ENCODE results near the gene SEC14L1.

Gene SEC14L1

DNA sequence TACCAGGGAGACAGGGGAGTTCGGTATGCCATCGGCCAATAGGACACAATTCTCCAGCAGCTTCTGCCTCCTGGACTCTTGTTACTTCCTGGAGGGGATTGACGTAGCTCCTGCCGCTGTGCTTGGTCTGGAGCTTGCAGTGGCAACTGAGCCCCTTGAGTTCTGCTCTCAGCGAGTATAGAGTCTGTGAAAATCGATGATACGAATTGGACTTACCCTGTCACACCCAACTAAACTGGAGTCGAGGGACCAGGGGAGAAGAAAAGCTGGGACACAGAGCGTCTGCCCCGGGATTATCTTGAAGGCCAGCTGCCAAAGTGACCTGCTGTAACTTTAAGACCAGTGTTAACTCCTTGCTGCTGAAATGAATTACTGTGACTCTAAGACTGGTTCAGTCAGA is 22.2 kb downstream of the SEC14L1 start:
- DNase-seq (ENCODE audit: low read depth) = no peak

DNA sequence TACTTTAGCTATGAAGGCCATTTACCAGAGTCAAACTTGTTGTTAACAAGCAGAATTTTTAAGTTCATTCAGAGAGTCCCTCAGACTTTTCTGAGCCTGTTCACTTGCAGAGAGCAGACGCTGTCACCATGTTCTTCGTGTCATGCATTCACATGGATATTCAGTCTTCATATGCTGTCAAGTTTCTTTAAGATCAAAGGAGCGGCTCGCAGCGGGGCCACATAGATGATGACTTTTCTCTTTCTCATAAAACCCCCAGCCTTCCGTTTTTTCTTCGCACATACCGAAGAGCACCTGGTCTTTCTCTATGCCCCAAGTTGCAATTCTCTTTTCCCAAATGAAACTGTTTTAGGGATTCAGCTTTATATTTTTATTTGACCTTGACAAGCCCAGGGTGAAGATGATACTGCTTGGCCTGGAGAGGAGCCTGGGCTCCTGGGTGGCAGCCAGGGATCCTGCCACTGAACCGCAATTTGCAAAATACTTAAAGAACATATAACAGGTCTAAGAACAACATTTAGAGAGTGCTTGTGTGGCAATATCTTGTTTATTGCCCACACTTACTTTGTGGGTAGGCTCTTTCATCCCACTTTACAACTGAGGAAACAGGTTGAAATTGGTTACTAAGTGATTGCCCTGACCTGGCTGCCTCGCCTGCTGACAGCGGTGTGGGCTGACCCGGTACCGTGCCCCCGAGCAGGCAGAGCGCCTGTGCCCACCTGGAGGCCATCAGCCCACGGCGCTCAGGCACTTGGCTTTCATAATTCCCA is 22.9 kb downstream of the SEC14L1 start:
- DNase-seq (ENCODE audit: low read depth) = no peak

DNA sequence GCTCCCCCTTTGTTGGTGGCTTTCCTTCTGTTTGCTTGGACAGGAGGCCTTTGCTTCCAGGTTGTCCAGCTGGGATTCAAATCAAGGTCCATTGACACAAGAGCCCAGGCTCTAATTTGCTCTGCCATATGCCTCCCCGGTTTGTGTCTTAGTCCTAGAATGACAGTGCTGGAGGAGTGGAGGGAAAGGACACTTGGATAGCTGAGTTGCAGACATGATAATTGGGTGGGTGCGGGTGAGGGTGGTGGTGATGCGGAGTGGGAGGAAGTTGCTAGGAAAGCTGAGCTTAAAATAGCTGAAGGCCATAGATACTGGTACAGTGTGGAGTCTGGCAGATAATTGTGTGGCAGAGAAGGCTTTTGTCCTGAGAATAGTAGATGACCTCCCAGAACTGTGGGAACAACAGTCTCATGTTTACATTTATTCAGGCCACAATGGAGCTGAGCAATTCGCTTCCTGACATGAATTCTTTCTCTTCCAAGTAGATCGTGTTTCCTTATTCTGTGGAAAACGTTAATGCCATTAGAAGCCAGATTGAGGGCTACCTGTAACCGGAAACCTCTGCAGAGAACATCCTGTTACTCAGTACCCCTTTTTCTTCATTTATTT is 23.8 kb downstream of the SEC14L1 start:
- no peak for DNase-seq (ENCODE audit: low read depth)

DNA sequence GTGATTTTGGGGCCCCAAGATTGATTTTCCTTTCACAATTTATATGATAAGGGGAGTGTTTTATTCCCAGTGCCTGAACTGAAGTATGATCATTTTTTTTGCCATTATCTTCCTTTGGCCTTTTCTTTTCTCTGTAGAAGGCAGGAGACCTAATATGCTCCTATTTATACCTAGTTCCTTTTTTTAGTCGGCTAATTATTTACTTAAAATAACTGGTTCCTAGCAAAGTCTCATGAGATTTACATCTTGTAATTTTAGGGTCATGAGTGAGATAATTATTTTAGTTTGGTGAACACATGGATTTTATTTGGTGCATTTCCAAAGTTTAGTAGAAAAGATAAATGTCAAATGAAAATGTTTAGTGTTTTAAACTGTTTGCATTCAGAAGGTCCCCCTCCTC is 24.8 kb downstream of the SEC14L1 start:
- DNase-seq (ENCODE audit: low read depth) = no peak

DNA sequence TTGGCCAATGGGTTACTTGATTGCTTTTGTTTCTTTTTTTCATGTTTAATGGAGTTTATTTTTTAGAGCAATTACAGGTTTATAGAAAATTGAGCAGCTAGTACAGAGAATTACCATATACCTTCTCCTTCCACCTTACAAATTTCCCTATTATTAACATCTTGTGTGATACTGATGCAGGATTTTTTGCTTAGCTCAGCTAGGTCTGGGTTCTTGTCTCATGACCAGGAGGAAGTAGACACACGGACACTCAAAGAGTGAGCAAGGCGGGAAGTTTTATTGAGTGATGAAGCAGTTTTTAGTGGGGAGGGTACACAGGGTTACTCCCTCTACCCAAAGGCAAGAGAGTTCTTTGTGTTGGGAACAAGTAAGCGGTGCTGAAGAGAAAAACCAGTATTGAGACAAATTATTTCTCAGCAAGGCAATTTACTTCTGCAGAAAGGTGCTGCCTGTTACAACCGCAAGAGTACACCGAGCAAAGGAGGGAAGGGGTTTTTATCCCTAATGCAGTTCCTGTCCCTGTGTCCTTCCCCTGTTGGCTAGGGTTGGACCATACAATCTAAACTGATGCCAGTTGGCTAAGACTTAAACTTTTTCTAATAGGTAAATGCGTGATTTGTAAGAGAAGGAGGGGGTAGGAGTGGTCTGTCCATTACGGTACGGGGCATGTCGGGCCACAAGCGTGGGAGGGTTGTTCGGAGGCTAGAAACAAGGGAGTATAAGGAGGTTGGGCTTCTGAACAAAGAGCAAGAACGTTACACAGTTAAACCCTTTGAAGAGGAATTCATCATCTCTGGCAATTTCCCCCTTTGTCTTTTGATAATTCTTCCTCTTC is 26.9 kb downstream of the SEC14L1 start:
- DNase-seq (ENCODE audit: low read depth) = no peak

DNA sequence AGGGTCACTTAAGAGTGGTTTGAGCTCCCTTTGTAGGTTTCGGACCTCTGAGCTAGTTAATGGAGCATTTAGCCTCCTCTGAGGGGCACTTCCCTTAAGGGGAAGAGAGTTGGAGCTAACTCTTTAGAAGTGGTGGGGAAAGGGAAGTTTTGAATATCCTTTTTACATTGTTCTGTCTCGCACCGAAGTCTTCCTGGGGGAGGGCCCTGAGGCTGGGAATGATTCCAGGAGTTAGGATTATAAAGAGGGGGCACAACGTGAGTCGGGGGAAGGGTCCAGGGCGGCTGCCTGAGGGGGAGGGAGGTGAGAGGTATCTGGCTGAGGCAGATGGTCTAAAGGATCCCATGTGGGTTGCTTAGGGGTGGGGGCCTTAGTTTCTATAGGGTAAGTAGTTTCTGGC is 32.3 kb downstream of the SEC14L1 start:
- DNase-seq (ENCODE audit: low read depth) = no peak

DNA sequence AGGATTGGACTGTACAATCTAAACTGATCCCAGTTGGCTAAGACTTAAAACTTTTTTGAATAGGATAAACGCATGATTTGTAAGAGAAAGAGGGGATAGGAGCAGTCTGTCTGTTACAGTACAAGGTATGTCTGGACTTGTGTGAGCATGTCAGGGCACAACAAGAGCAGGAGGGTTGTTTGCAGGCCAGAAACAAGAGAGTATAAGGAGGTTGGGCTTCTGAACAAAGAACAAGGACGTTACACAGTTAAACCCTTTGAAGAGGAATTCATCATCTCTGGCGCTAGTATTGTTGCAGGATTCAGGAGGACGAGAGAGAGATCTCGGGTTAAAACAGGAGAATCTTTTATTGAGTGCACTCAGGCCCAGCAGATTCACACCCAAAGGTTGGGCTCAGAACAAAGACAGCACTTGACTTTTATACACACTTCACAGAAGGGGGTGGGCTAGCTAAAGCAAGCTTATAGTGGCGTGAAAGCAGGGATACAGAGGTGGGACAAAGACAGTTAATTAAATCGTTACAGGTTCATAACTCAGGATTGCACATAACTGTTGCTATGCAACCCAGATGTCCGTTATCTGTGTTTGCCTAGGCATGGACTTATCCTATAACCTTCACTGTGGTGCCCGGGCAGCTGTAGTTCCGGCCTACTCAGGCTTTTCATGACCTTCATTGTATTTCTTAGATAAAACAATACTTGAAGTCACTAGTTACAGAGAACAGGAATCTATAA is 34.3 kb downstream of the SEC14L1 start:
- no peak for DNase-seq (ENCODE audit: low read depth)

DNA sequence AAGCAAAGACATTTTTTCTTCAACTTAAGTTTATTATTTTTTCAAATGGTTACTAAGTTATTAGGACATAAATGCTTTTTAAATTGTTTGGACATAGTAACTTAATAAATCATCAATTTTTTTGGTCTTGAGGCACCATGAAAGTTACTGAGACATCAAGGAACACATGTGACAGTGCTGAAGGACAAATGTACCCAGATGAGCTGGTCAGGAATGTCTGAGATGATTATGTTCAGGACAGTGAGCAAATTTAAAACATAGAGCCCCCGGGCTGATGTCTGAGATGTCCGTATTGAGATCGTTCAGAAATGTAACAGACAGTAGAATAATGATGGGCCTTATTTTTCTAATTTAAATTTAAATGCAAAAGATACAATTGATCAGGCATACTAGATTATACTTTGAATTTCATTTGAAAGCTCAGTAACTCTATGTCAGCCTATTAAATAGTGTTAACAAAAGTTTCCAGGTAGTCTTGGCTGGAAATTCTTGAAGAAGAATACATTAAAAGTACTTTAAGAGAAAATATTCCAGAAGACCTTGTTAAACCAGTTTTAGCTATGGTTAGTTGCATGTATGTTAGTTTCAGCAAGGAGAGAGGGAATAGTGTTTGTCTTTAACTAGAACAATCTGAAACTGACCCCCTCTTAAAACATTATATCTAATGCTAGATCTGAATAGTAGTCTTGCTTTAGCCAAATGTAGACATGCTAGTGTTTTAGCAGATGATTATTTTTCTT is 36.4 kb downstream of the SEC14L1 start:
- no peak for DNase-seq (ENCODE audit: low read depth)

DNA sequence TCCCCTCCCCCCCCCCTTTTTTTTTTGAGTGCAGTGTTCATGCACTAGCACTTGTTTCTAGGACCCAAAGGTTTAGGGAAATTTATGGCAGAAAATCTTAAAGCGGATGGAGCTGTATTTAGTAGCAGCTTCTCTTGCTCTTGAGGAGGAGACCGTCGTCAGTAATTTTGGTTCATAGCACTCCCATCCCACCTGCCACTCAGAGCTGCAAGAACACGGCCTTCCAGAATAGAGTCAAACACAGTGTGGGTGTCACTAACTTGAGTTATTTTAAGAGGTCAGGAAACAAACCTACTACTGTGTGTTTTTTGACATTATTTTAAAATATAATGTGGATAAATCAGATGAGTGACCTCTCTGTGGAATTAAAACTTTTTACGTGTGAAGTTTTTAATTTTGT is 37.3 kb downstream of the SEC14L1 start:
- no peak for DNase-seq (ENCODE audit: low read depth)

DNA sequence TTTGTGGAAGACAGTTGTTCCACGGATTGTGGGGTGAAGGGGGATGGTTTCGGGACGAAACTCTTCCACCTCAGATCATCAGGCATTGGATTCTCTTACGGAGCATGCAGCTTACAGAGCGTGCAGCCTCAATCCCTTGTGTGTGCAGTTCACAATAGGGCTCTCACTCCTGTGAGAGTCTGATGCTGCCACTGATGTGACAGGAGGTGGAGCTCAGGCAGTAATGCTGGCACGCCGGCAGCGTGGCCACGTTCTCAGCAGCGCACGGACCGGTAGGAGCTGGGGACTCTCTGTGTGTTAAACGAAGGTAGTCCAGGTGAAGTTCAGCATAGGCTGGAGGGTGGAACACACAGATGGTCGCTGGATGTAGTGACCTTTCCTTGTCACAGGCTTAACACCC is 37.8 kb downstream of the SEC14L1 start:
- no peak for DNase-seq (ENCODE audit: low read depth)

DNA sequence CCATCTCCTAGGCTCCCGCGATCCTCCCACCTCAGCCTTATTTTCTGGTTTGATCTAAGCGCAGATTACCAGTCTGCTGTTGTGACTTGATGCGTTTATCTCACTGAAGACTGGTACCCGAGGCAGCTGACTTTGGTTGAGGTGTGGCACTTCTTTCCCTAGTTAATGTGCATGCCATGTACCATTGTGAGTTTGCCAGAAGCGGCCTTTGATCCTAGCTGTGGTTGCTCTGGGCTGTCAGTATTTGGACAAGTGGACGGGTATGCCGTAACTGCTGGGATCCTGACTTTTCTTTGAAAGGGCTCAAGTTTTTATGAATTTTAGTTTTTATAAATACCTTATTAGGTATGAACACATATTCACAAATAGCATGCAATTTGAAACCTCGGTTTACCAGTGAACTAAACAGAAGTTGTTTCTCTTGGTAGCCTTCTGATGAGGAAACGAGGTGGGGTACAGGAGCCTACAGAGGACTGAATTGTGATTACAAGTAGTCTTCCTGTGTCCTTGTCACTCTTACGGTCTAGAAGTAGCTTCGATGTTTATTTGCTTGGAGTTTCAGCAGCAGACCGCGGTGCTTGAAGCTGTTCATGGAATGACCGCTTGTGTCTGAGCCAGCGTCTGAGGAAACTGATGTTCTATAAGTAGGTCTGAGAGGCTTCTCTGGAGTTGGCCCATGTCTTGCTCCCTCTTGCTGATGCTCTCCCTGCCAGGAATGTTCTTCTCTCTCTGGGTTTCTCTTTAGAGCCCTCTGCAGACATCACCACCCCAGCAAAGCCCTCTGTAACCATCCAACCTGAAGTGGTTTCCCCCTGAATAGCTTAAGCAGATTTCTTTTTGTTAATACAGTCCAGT is 40.0 kb downstream of the SEC14L1 start:
- DNase-seq (ENCODE audit: low read depth) = no peak

DNA sequence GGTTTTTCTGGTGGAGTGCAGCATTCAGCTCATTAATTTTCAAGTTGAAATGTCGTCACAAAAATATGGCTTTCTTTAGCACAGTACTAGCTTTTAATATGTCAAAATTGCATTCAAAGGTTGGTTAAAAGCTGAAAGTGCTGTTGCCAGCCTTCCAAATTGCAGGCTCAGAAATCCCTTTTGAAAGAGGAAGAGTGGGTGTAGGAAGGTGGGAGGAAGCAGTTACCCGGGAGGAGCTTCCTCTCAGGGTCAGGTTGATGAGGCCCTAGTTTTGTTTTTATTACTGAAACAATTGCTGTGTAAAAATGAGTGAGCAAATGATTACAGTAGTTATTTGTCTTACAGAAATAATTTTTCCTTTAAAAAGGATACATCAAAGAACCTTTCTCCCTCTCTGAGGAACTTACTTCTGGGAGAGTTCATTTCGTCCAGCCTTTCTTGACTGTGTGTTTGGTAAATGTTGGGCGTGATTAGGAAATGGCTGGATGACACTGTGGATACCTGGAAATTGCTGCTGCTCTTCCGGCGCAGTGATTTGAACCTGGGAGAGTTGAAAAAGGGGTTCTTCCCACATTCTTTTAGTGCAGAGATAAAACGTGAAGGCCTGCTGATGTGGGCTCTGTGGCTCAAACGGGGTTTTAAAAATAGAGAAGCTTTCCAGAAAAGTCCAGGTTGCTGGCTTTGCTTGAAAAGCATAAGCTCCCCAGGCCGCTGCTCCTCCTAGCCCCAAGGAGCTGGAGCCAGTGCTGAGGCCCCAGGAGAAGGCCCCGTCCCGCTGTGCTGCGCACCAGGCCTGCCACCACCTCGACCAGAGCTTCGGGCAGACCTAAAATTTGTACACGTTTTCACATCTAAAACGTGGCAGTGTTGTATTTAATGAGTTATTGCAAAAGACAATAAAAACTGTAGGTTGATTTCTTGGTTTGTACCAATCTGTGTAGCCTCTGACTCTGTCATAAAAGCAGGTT is 41.7 kb downstream of the SEC14L1 start:
- no peak for DNase-seq (ENCODE audit: low read depth)

DNA sequence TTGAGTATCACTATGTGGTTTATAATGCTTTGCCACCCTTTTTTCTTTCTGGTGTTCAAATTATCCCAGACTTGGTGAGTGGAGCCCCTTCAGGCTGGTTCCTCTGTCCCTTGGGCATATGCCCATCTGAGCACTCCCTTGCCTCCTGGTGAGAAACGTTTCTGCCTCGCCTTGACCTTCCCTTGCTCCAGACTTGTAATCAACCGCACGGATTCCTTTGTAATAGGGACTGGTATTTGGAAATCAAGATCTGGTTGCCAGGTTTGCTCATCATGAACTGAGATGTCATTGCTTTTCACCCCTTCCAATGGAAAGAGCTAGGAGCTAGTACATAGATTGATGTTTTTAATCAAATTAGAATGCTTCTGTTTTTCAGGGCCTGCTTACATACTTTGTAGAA is 43.7 kb downstream of the SEC14L1 start:
- DNase-seq (ENCODE audit: low read depth) = no peak

DNA sequence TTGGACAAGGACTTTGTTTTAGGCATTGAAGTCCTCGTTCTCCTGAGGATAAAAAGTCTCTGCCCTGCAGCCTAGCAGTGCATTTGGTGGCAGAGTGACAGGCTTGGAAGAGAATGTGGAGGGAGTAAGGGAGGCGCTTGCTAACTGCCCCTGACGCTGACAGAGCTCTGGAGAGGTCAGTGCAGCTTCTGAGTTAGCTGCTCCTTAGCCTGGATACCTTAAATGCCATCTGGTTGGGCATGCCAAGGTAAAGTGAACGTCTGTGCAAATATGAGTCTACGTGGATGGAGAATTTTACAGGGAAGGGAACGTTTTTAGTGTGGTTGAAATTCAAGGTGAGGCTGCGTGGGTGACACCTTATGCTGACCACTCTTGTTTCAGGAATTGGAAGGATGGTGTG is 44.4 kb downstream of the SEC14L1 start:
- no peak for DNase-seq (ENCODE audit: low read depth)

DNA sequence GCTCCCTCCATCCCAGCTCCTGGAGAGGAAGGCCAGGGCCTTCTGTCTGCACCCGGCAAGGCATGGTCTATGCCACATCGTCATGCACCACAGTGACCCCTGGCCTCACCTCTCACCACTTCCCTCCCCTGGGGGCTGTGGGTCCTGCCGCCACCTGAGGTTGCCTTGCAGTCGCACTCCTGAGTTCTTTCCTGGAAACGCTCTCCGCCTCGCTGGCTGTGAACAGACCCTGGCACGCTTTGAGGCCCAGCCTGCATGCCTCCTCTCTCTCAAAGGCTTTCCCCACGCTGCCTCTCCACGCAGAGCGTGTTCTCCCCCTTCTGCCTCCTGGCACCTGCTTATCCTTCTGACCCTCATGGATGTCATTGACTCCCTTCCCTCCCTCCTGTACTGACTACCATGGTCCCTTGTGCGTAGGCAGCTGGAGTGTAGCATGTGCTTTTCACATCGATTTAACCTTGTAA is 45.4 kb downstream of the SEC14L1 start:
- no peak for DNase-seq (ENCODE audit: low read depth)

DNA sequence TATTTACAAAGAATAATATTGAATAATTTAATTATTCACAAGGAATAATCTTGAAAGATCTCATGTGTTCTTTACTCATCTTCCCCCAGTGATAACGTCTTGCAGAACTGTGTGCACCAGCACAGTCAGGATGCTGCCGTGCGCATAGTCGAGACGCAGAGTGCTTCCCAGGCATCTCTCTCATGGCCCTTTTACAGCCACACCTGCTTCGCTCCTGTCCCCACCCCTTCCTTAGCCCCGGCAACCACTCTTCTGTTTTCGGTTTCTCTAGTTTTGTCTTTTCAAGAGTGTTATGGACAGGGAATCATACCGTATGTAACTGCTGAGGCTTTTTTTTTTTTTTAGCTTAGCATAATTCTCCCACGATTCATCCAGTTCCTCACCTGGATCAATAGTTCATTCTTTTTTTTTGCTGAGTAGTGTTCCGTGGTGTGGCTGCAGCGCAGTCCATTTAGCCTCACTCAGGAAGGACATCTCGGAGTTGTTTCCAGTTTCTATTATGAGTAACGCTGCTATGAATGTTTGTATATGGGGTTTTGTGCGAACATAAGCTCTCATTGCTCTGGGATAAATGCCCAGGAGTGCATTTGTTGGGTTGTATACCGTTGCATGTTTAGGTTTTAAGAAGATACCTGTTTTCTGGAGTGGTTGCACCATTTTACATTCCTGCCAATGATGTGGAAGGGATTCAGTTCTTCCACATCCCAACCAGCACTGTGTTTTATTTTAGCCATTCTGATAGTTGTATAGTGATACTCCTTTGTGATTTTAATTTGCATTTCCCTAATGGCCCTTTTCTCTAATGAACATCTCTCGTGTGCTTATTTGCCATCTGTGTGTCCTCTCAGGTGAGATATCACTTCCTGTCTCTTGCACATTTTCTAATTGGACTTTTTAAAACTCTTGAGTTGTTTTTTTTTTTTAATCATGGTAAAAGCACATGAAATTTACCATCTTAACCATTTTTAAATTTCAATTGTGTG is 47.6 kb downstream of the SEC14L1 start:
- no peak for DNase-seq (ENCODE audit: low read depth)

DNA sequence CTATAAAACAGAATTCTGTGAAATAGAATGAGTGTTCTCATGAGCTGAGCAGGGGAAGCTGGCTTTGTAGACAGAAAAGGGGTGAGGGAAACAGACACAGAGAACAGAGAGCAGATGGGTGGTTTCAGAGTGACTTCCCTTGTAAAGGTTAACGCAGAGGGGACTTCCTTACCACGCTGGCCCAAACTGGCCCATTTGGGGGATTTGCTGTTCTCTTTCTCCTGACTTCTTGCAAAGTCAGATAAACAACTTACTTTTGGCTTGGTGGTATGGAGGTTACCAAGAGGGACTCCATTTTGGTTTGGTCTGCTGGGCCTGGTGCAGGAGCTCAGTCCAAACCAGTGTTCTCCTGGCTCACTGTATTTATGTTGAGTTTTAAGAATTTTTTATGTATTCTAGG is 48.4 kb downstream of the SEC14L1 start:
- no peak for DNase-seq (ENCODE audit: low read depth)

DNA sequence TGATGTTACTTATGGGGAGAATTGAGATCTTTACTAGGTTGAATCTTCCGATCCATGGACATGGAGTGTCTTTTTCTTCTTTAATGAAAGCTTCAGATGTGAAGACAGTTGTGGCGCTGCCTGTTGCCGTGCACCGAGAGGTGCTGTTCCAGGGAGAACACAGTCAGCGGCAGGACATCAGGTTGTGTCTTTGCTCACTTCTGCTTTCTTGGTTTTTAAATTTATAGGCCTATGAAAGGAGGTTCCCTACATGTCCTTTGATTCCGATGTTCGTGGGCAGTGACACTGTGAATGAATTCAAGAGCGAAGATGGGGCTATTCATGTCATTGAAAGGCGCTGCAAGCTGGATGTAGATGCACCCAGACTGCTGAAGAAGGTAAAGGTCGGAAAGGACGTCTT is 49.8 kb downstream of the SEC14L1 start:
- no peak for DNase-seq (ENCODE audit: low read depth)

All from activated T-helper 1 cell treated with Interleukin-2 at 50 U/mL for 16 hours (primary cell).